ENCODE results near the gene GARIN5B. TPM values are rescaled to one million over a fixed set of nuclear protein-coding genes. Genes with fewer than 3 reads are reported as not detected.

Gene GARIN5B
- polyA plus RNA-seq, 3 donors, result not detected

GRCh38 chr19:55358943-55359908 lies 3.8 kb downstream of the GARIN5B start:
- peaks cover 1% of the 10 kb centered on the region for H3K4me1 Mint-ChIP-seq
- H3K4me3 ChIP-seq (replicated peaks in 1 of 3; ENCODE audit: low read depth in 2 of 3, low read length in 3 of 3), result no peak overlapping the region
- no peaks in the 10 kb centered on the region for H3K36me3 Mint-ChIP-seq
- no peaks in the 10 kb centered on the region for H4K20me1 ChIP-seq (ENCODE audit: insufficient read depth, low read length)
- no peaks in the 10 kb centered on the region for H3K9me3 ChIP-seq (replicated peaks in 1 of 2; ENCODE audit: control insufficient read depth in 1 of 2, insufficient read depth in 1 of 2, low read length in 2 of 2)
- H3K27ac ChIP-seq (ENCODE audit: low read depth in 1 of 2, low read length in 2 of 2), result no peak overlapping the region
- H3K4me3 Mint-ChIP-seq, result no peak overlapping the region
- H3K27ac Mint-ChIP-seq, result peak overlapping the region in 1 of 7 donors; percentile 43
- no peaks in the 10 kb centered on the region for H3K36me3 ChIP-seq (replicated peaks in 1 of 2; ENCODE audit: control insufficient read depth in 1 of 2, insufficient read depth in 2 of 2, low read length in 2 of 2)
- TF ChIP-seq CTCF (IDR thresholded peaks at IDR 0.05), result no peak
- 90% methylated on average over 31 of the region's 32 CpGs for WGBS (ENCODE audit: insufficient coverage)
- intact Hi-C loops (cut with micrococcal nuclease), result no loop called here
- no peak overlapping the region for H3K9ac ChIP-seq (ENCODE audit: insufficient read depth, low read length, poor library complexity, severe bottlenecking)
- H2AFZ ChIP-seq (ENCODE audit: insufficient read depth, low read depth, low read length, poor library complexity, severe bottlenecking), result no peak overlapping the region
- peaks cover 4 to 5% of the 10 kb centered on the region in 2 donors for H3K4me1 ChIP-seq (ENCODE audit: control insufficient read depth in 1 of 2, insufficient read depth in 2 of 2, low read length in 2 of 2)
- peaks cover 26 to 45% (median 30%) of the 10 kb centered on the region in 3 donors for H3K27me3 Mint-ChIP-seq (ENCODE audit: low read depth in 3 of 3)
- H3K27me3 ChIP-seq (ENCODE audit: control insufficient read depth in 2 of 2, insufficient read depth in 2 of 2, low read length in 2 of 2), result peaks cover 4 to 32% of the 10 kb centered on the region in 2 donors
- H3K4me2 ChIP-seq (replicated peaks; ENCODE audit: extremely low read depth, low read length, poor library complexity, severe bottlenecking), result no peak overlapping the region
- peaks cover 0 to 4% (median 0%) of the 10 kb centered on the region in 7 donors for H3K9me3 Mint-ChIP-seq
- no peaks in the 10 kb centered on the region for H3K79me2 ChIP-seq (ENCODE audit: insufficient read depth, low read length)
- no peak for DNase-seq

- Histone ChIP-seq H3K4me3 (replicated peaks in 1 of 3; ENCODE audit: low read depth in 2 of 3, low read length in 3 of 3) (no peak overlapping the region), H3K9me3 (replicated peaks in 1 of 2; ENCODE audit: control insufficient read depth in 1 of 2, insufficient read depth in 1 of 2, low read length in 2 of 2) (peaks cover 0 to under 1% of the 10 kb centered on the region in 2 donors), H3K27ac (ENCODE audit: low read depth in 1 of 2, low read length in 2 of 2) (no peak overlapping the region), H3K27me3 (ENCODE audit: control insufficient read depth in 2 of 2, insufficient read depth in 2 of 2, low read length in 2 of 2) (peaks cover 7 to 39% of the 10 kb centered on the region in 2 donors), H3K4me1 (ENCODE audit: control insufficient read depth in 1 of 2, insufficient read depth in 2 of 2, low read length in 2 of 2) (peaks cover 10 to 12% of the 10 kb centered on the region in 2 donors), H3K36me3 (replicated peaks in 1 of 2; ENCODE audit: control insufficient read depth in 1 of 2, insufficient read depth in 2 of 2, low read length in 2 of 2) (no peaks in the 10 kb centered on the region), H4K20me1 (ENCODE audit: insufficient read depth, low read length) (no peaks in the 10 kb centered on the region), H3K9ac (ENCODE audit: insufficient read depth, low read length, poor library complexity, severe bottlenecking) (no peak overlapping the region), H2AFZ (ENCODE audit: insufficient read depth, low read depth, low read length, poor library complexity, severe bottlenecking) (no peak overlapping the region), H3K79me2 (ENCODE audit: insufficient read depth, low read length) (no peaks in the 10 kb centered on the region), H3K4me2 (replicated peaks; ENCODE audit: extremely low read depth, low read length, poor library complexity, severe bottlenecking) (no peak overlapping the region)
- H3K36me3 Mint-ChIP-seq, result no peaks in the 10 kb centered on the region
- peaks cover 6% of the 10 kb centered on the region for H3K4me1 Mint-ChIP-seq
- no peak for DNase-seq
- WGBS (ENCODE audit: insufficient coverage), result 91% methylated on average over 19 of the region's 19 CpGs
- TF ChIP-seq CTCF (IDR thresholded peaks at IDR 0.05), result no peak
- peaks cover 31 to 51% (median 37%) of the 10 kb centered on the region in 3 donors for H3K27me3 Mint-ChIP-seq (ENCODE audit: low read depth in 3 of 3)
- no peak overlapping the region for H3K27ac Mint-ChIP-seq
- H3K4me3 Mint-ChIP-seq, result no peak overlapping the region
- peaks cover 0 to 4% (median 3%) of the 10 kb centered on the region in 7 donors for H3K9me3 Mint-ChIP-seq
- intact Hi-C loops (cut with micrococcal nuclease), result no loop called here
These were observed 4.6 kb downstream of the GARIN5B start for GRCh38 chr19:55358493-55358892.
